Measurements from ENCODE around the gene AQP6. TPM values are rescaled to one million over a fixed set of nuclear protein-coding genes. Genes with fewer than 3 reads are reported as not detected.
A peak's percentile ranks its signal among the peaks of the same experiment; 100 is the strongest.

Gene AQP6, protein sequence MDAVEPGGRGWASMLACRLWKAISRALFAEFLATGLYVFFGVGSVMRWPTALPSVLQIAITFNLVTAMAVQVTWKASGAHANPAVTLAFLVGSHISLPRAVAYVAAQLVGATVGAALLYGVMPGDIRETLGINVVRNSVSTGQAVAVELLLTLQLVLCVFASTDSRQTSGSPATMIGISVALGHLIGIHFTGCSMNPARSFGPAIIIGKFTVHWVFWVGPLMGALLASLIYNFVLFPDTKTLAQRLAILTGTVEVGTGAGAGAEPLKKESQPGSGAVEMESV
- 0.21 TPM in 1 of 2 replicates, not detected in the other for total RNA-seq
- long read RNA-seq = 0 reads

DNA sequence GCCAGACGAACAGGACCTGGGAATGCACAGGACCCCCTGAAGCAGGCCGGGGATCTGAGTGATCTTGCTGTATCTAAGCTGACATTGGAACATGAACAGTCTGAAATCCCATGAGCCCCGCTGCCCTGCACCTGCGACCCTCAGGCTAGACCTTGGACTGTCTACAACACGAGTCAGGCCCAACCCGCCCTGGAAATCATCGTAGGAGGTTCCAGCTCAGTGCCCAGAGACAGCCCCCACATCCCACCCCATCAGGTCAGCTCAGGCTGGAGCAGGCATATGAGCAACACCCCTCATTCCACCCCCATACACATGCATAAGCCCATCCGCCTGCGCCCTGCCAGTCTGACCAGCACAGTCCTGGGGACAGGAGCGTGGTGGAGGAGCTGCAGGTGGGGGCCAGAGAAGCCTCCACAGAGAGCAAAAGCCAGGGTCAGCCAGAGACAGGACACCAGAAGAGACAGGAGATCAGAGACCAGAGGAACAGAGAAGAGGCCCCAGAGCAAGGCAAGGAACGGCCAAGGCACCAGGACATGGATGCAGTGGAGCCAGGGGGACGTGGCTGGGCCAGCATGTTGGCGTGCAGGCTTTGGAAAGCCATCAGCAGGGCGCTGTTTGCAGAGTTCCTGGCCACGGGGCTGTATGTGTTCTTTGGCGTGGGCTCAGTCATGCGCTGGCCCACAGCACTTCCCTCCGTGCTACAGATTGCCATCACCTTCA lies at the start of gene AQP6:
TSS of gene AQP6 (plus strand) at position 307 of the 720 bp plus-strand sequence. CDS start at position 534, 227 bp downstream.
- no peak within 1 kb of the TSS for H3K4me3 Mint-ChIP-seq
- no peaks in the 10 kb centered on the region for H3K27me3 Mint-ChIP-seq (ENCODE audit: low read depth)
- no peaks in the 10 kb centered on the region for H3K4me1 Mint-ChIP-seq
- TF ChIP-seq CTCF (conservative IDR thresholded peaks at IDR 0.05) = no peak
- no peaks in the 10 kb centered on the region for H3K9me3 Mint-ChIP-seq
- H3K36me3 Mint-ChIP-seq (ENCODE audit: low read depth) = no peaks in the 10 kb centered on the region
- DNase-seq (ENCODE audit: low read depth, low spot score) = no peak
- no peak within 1 kb of the TSS for H3K27ac Mint-ChIP-seq (ENCODE audit: unreplicated experiment)

DNA sequence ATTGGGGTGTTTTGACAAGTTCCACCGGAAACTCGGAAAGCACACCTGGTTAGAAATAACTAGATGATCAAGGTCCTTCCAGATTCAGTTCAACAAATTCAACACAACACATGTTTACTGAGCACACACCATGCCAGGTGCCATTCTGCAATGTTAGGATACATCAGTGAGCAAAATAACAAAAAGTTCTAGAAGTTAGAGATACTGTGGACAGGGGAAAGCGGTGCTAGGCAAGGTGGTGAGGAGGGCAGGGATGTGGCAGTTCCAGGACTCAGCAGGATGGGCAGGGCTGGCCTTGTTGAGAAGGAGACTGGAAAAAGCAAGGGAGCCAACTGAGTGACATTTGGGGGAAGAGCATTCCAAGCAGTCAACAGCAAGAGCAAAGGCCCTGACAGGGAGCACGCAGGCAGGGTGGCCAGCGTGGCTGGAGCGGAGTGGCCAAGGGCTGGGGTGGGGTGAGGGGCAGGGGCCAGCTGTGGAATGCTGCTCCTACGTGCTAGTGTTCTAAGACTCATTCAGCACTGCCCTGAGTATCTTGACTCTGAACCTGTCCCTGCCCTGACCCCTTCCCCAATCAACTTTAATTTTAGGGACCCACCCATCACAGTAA lies 49.6 kb upstream of the AQP6 start:
- Mint-ChIP-seq H3K27me3 (ENCODE audit: low read depth) (peaks cover 3% of the 10 kb centered on the region), H3K9me3 (no peaks in the 10 kb centered on the region), H3K4me3 (no peak overlapping the region), H3K27ac (ENCODE audit: unreplicated experiment) (peak overlapping the region; percentile 79), H3K36me3 (ENCODE audit: low read depth) (no peaks in the 10 kb centered on the region), H3K4me1 (peaks cover 4% of the 10 kb centered on the region)
- no peak for TF ChIP-seq CTCF (conservative IDR thresholded peaks at IDR 0.05)
- no peak for DNase-seq (ENCODE audit: low read depth, low spot score)

GRCh38 chr12:49923880-49924556 lies 48.7 kb upstream of the AQP6 start:
- H3K9me3 Mint-ChIP-seq = no peaks in the 10 kb centered on the region
- TF ChIP-seq CTCF (conservative IDR thresholded peaks at IDR 0.05) = no peak
- peaks cover 3% of the 10 kb centered on the region for H3K27me3 Mint-ChIP-seq (ENCODE audit: low read depth)
- peaks cover 4% of the 10 kb centered on the region for H3K4me1 Mint-ChIP-seq
- no peak for DNase-seq (ENCODE audit: low read depth, low spot score)
- no peak overlapping the region for H3K4me3 Mint-ChIP-seq
- peak overlapping the region; percentile 53 for H3K27ac Mint-ChIP-seq (ENCODE audit: unreplicated experiment)
- no peaks in the 10 kb centered on the region for H3K36me3 Mint-ChIP-seq (ENCODE audit: low read depth)

GRCh38 chr12:49924628-49925246 lies 48.0 kb upstream of the AQP6 start:
- Mint-ChIP-seq H3K27ac (ENCODE audit: unreplicated experiment) (no peak overlapping the region), H3K9me3 (no peaks in the 10 kb centered on the region), H3K4me1 (peaks cover 4% of the 10 kb centered on the region), H3K36me3 (ENCODE audit: low read depth) (no peaks in the 10 kb centered on the region), H3K4me3 (no peak overlapping the region), H3K27me3 (ENCODE audit: low read depth) (peaks cover 3% of the 10 kb centered on the region)
- no peak for TF ChIP-seq CTCF (conservative IDR thresholded peaks at IDR 0.05)
- DNase-seq (ENCODE audit: low read depth, low spot score) = no peak

Data from neural crest cell (in vitro differentiated cells).